ENCODE results near the gene PLXNA4. TPM values are rescaled to one million over a fixed set of nuclear protein-coding genes. Genes with fewer than 3 reads are reported as not detected.

PLXNA4 gene
- total RNA-seq, 1 experiment from 2014 or later = 0.10 TPM

DNA sequence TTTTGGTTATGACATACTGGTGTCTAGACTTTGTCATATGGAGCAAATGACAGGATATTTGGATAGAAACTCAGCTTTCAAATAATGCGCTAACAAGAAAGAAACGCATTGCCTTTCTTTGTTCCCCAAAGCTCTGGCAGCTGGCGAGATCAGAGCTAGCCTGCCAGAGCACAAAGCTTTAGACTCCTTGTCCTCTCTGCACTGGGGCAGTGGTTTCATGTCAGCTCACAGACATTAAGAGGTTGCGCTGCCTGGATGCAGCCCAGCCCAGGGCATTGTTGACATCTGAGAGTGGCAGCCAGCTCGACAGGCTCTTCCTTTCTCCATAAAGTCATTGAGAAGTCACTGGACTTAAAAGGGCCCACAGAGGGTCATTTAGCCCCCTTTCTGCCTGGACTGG lies 212.0 kb downstream of the PLXNA4 start:
- no peaks in the 10 kb centered on the region for H3K4me1 ChIP-seq (ENCODE audit: control insufficient read depth, insufficient read depth, low read length)
- no peak overlapping the region for H3K4me3 ChIP-seq (ENCODE audit: low read depth in 2 of 2, low read length in 2 of 2)
- in situ Hi-C loops (cut with HindIII; ENCODE audit: low pct_unique_long_range_greater_than_20kb, low sequenced_read_pairs) (no loop called here), intact Hi-C loops (cut with micrococcal nuclease; ENCODE audit: unreplicated experiment) (no loop called here)
- ChIA-PET POLR2A (no interaction called here), CTCF (no interaction called here)
- H3K9me3 ChIP-seq (ENCODE audit: control insufficient read depth, insufficient read depth, low read depth, low read length) = no peaks in the 10 kb centered on the region
- DNase-seq (ENCODE audit: low read depth, low spot score) = no peak
- no peaks in the 10 kb centered on the region for H3K36me3 ChIP-seq (ENCODE audit: control insufficient read depth, insufficient read depth, low read length)
- ATAC-seq = no peak
- H3K27ac ChIP-seq (ENCODE audit: low read length) = no peak overlapping the region
- no peaks in the 10 kb centered on the region; the same call in 1 of the 2 replicates for H3K27me3 ChIP-seq (ENCODE audit: control insufficient read depth, insufficient read depth, low read length)
- TF ChIP-seq, protein P1, sequence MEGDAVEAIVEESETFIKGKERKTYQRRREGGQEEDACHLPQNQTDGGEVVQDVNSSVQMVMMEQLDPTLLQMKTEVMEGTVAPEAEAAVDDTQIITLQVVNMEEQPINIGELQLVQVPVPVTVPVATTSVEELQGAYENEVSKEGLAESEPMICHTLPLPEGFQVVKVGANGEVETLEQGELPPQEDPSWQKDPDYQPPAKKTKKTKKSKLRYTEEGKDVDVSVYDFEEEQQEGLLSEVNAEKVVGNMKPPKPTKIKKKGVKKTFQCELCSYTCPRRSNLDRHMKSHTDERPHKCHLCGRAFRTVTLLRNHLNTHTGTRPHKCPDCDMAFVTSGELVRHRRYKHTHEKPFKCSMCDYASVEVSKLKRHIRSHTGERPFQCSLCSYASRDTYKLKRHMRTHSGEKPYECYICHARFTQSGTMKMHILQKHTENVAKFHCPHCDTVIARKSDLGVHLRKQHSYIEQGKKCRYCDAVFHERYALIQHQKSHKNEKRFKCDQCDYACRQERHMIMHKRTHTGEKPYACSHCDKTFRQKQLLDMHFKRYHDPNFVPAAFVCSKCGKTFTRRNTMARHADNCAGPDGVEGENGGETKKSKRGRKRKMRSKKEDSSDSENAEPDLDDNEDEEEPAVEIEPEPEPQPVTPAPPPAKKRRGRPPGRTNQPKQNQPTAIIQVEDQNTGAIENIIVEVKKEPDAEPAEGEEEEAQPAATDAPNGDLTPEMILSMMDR (IDR thresholded peaks at IDR 0.05) = no peak
- TF ChIP-seq, protein P2, sequence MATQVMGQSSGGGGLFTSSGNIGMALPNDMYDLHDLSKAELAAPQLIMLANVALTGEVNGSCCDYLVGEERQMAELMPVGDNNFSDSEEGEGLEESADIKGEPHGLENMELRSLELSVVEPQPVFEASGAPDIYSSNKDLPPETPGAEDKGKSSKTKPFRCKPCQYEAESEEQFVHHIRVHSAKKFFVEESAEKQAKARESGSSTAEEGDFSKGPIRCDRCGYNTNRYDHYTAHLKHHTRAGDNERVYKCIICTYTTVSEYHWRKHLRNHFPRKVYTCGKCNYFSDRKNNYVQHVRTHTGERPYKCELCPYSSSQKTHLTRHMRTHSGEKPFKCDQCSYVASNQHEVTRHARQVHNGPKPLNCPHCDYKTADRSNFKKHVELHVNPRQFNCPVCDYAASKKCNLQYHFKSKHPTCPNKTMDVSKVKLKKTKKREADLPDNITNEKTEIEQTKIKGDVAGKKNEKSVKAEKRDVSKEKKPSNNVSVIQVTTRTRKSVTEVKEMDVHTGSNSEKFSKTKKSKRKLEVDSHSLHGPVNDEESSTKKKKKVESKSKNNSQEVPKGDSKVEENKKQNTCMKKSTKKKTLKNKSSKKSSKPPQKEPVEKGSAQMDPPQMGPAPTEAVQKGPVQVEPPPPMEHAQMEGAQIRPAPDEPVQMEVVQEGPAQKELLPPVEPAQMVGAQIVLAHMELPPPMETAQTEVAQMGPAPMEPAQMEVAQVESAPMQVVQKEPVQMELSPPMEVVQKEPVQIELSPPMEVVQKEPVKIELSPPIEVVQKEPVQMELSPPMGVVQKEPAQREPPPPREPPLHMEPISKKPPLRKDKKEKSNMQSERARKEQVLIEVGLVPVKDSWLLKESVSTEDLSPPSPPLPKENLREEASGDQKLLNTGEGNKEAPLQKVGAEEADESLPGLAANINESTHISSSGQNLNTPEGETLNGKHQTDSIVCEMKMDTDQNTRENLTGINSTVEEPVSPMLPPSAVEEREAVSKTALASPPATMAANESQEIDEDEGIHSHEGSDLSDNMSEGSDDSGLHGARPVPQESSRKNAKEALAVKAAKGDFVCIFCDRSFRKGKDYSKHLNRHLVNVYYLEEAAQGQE (IDR thresholded peaks at IDR 0.05; ENCODE audit: insufficient read depth in 1 of 2, low read depth in 2 of 2, low read length in 1 of 2) = no peak
- no peak for TF ChIP-seq POLR2AphosphoS5 (IDR thresholded peaks at IDR 0.05; ENCODE audit: low read depth, low read length)
- TF ChIP-seq SIN3A (IDR thresholded peaks at IDR 0.05; ENCODE audit: borderline replicate concordance, insufficient read depth, low read depth, low read length) = no peak
- TF ChIP-seq TCF7L2 (IDR thresholded peaks at IDR 0.05; ENCODE audit: low read depth, low read length) = no peak
- no TSS peak for BruUV-seq (replicated peaks)

DNA sequence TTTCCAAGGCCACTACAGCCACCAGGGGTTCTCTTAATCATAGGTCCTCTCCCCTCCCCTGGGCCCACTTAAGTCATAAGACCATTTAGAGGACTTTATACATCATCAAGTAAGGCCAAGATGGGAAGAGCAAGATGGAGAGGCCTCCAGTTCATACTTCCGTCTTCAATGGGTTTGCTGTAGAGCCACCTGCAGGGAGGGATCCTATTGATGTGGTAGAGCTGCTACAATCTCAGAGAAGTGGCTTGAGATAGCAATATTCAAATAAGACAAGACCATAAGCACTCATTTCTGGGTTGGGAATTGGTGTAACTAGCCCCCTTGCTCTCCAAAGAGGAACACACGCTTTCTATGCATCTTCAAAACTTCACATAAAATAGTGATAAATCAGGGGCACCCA lies 214.2 kb downstream of the PLXNA4 start:
- BruUV-seq (replicated peaks) = no TSS peak
- in situ Hi-C loops (cut with HindIII; ENCODE audit: low pct_unique_long_range_greater_than_20kb, low sequenced_read_pairs) (no loop called here), intact Hi-C loops (cut with micrococcal nuclease; ENCODE audit: unreplicated experiment) (no loop called here)
- Histone ChIP-seq H3K9me3 (ENCODE audit: control insufficient read depth, insufficient read depth, low read depth, low read length) (no peaks in the 10 kb centered on the region), H3K36me3 (ENCODE audit: control insufficient read depth, insufficient read depth, low read length) (no peaks in the 10 kb centered on the region), H3K4me1 (ENCODE audit: control insufficient read depth, insufficient read depth, low read length) (no peaks in the 10 kb centered on the region), H3K27ac (ENCODE audit: low read length) (no peak overlapping the region), H3K4me3 (ENCODE audit: low read depth in 2 of 2, low read length in 2 of 2) (no peak overlapping the region), H3K27me3 (ENCODE audit: control insufficient read depth, insufficient read depth, low read length) (0 out of 2 replicates have a peak, but pooled peaks cover 2% of the 10 kb centered on the region)
- ChIA-PET CTCF (no interaction called here), POLR2A (no interaction called here)
- ATAC-seq (no peak), DNase-seq (ENCODE audit: low read depth, low spot score) (no peak)
- TF ChIP-seq, protein P2 (IDR thresholded peaks at IDR 0.05; ENCODE audit: insufficient read depth in 1 of 2, low read depth in 2 of 2, low read length in 1 of 2) = no peak
- TF ChIP-seq POLR2AphosphoS5 (IDR thresholded peaks at IDR 0.05; ENCODE audit: low read depth, low read length) = no peak
- TF ChIP-seq, protein P1 (IDR thresholded peaks at IDR 0.05) = no peak
- no peak for TF ChIP-seq TCF7L2 (IDR thresholded peaks at IDR 0.05; ENCODE audit: low read depth, low read length)
- TF ChIP-seq SIN3A (IDR thresholded peaks at IDR 0.05; ENCODE audit: borderline replicate concordance, insufficient read depth, low read depth, low read length) = no peak

Measured in Panc1 (cell line).